ENCODE measurements around the gene ALDH16A1.

Gene ALDH16A1

DNA sequence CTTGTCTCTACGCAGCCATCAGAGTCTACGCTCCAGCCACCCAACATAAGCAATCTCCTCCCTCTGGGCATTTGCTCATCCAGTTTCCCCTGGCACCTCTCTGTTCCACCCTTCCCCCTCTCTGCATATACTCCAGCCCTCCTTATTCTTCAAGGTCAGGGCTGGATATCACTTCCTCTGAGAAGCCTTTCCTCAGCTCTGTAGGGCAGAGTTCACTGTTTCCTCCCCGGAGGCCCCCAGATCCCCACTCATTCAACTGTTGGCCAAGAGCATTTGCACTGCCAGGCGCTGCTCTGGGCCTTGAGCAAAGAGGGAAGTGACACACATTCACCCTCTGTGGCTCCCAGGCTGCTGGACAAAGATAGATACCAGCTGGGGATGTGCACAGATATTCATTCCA is 62.7 kb downstream of the ALDH16A1 start:
- no peak for DNase-seq (ENCODE audit: low read depth)

- no peak for DNase-seq (ENCODE audit: low read depth)
Observed at GRCh38 chr19:49518033-49518432, 65.0 kb downstream of the ALDH16A1 start.
